Liver (tissue), 9 donors: ENCODE data around the gene CRYBA2. TPM values are rescaled to one million over a fixed set of nuclear protein-coding genes. Genes with fewer than 3 reads are reported as not detected.

ENCODE experiments used
- DNase-seq: peaks from one replicate; pipeline ENCODE4 v3.0.0-alpha.2; 2017; ENCODE audit warnings: low spot score
- H3K27ac ChIP-seq, 2 donors: one replicate each; pipeline ENCODE4 v1.7.0; 2013; ENCODE audit warnings: inconsistent platforms in 2 of 2, low read length in 2 of 2, control low read depth in 1 of 2, low read depth in 1 of 2, mild to moderate bottlenecking in 1 of 2
- H3K27me3 ChIP-seq, 4 donors: one replicate each; pipeline versions ENCODE4 v1.6.1 to v1.7.0; 2013; ENCODE audit warnings: low read length in 3 of 4, inconsistent platforms in 1 of 4, mild to moderate bottlenecking in 1 of 4, moderate library complexity in 1 of 4; ENCODE audit not compliant: control insufficient read depth in 4 of 4, insufficient read depth in 4 of 4
- H3K36me3 ChIP-seq, 4 donors: one replicate each; pipeline versions ENCODE4 v1.6.1 to v1.7.0; 2013; ENCODE audit warnings: low read length in 3 of 4, mild to moderate bottlenecking in 3 of 4, low read depth in 1 of 4, moderate library complexity in 1 of 4; ENCODE audit not compliant: control insufficient read depth in 4 of 4, insufficient read depth in 3 of 4
- H3K4me1 ChIP-seq, 4 donors: one replicate each; pipeline versions ENCODE4 v1.6.1 to v1.7.0; 2013; ENCODE audit warnings: low read length in 3 of 4, mild to moderate bottlenecking in 3 of 4, moderate library complexity in 1 of 4; ENCODE audit not compliant: control insufficient read depth in 4 of 4, insufficient read depth in 4 of 4
- H3K4me3 ChIP-seq, 3 donors: one replicate each; pipeline versions ENCODE4 v1.6.1 to v1.7.0; 2013; ENCODE audit warnings: low read length in 3 of 3, control low read depth in 1 of 3, low read depth in 1 of 3, mild to moderate bottlenecking in 1 of 3
- H3K9ac ChIP-seq, 2 donors: one replicate each; pipeline ENCODE4 v1.7.0; 2013; ENCODE audit warnings: low read length in 2 of 2, mild to moderate bottlenecking in 2 of 2, moderate library complexity in 2 of 2, control low read depth in 1 of 2, low read depth in 1 of 2
- H3K9me3 ChIP-seq, 4 donors: one replicate each; pipeline versions ENCODE4 v1.6.1 to v1.7.0; 2013; ENCODE audit warnings: low read length in 3 of 4; ENCODE audit not compliant: control insufficient read depth in 4 of 4
- CTCF ChIP-seq: fragments of 150-350 bp; IDR thresholded peaks from 2 replicates; pipeline ENCODE4 v1.5.1; 2017; ENCODE audit warnings: improper control_type of control experiment, low read depth, low read length; ENCODE audit not compliant: missing input control
- EGR1 ChIP-seq, 2 donors: IDR thresholded peaks; 2 replicates each; pipeline ENCODE4 v1.6.1; 2016 to 2018; ENCODE audit warnings: antibody characterized with exemption in 2 of 2, low read depth in 2 of 2
- FOXA1 ChIP-seq: IDR thresholded peaks from 2 replicates; pipeline ENCODE4 v1.6.1; 2016; ENCODE audit warnings: antibody characterized with exemption
- FOXA2 ChIP-seq: IDR thresholded peaks from 2 replicates; pipeline ENCODE4 v1.6.1; 2016; ENCODE audit warnings: antibody characterized with exemption
- HNF4A ChIP-seq, 2 donors: conservative IDR thresholded peaks; 2 replicates each; pipeline ENCODE4 v1.6.1; 2016; ENCODE audit warnings: antibody characterized with exemption in 2 of 2, mild to moderate bottlenecking in 2 of 2
- HNF4G ChIP-seq: IDR thresholded peaks from 2 replicates; pipeline ENCODE4 v1.6.1; 2016; ENCODE audit warnings: antibody characterized with exemption
- JUND ChIP-seq, 2 donors: IDR thresholded peaks; 2 replicates each; pipeline ENCODE4 v1.6.1; 2016; ENCODE audit warnings: antibody characterized with exemption in 2 of 2
- NR2F2 ChIP-seq: IDR thresholded peaks from 2 replicates; pipeline ENCODE4 v1.6.1; 2016; ENCODE audit warnings: antibody characterized with exemption
- RAD21 ChIP-seq, 2 donors: IDR thresholded peaks; 2 replicates each; pipeline ENCODE4 v1.6.1; 2016; ENCODE audit warnings: antibody characterized with exemption in 2 of 2, mild to moderate bottlenecking in 2 of 2
- REST ChIP-seq: IDR thresholded peaks from 2 replicates; pipeline ENCODE4 v1.6.1; 2016; ENCODE audit warnings: antibody characterized with exemption, mild to moderate bottlenecking
- RXRA ChIP-seq, 2 donors: IDR thresholded peaks; 2 replicates each; pipeline ENCODE4 v1.6.1; 2017 to 2018; ENCODE audit warnings: antibody characterized with exemption in 2 of 2, mild to moderate bottlenecking in 1 of 2
- SP1 ChIP-seq: IDR thresholded peaks from 2 replicates; pipeline ENCODE4 v1.6.1; 2018; ENCODE audit warnings: antibody characterized with exemption, mild to moderate bottlenecking
- TAF1 ChIP-seq: conservative IDR thresholded peaks from 2 replicates; pipeline ENCODE4 v1.6.1; 2016; ENCODE audit warnings: antibody characterized with exemption, mild to moderate bottlenecking
- WGBS: extraction: QIAGEN DNeasy Blood & Tissue Kit; methylation state at CpG from one replicate; pipeline ENCODE4 v1.1.7; 2013; 5-methylcytosine and 5-hydroxymethylcytosine counted together
- polyA plus RNA-seq, 2 donors: library from polyadenylated mRNA; stranded (reverse) in 1 of 2; unstranded in 1 of 2; fragments of 200-250 nt in 1 of 2; fragments of >200 nt in 1 of 2; fragmentation: Nextera tagmentation in 1 of 2; extraction: Ambion mirVana in 1 of 2; gene quantifications; one replicate each; pipeline versions ENCODE4 v1.2.1 to v1.2.3, GENCODE V29; 2013 to 2015
- total RNA-seq, 2 donors: library from RNA; depleted of rRNA; stranded (reverse); fragments of >200 nt; gene quantifications; one replicate each; pipeline ENCODE4 v1.2.3, GENCODE V29; 2014
- TF ChIP-seq, protein P1 (sequence below): IDR thresholded peaks from 2 replicates; pipeline ENCODE4 v1.6.1; 2016; ENCODE audit warnings: antibody characterized with exemption
- TF ChIP-seq, protein P2 (sequence below): IDR thresholded peaks from 2 replicates; pipeline ENCODE4 v1.6.1; 2016; ENCODE audit warnings: antibody characterized with exemption
- donor health status: healthy.
- donor health status: healthy.
- donor health status: healthy.
- donor health status: healthy.
- donor health status: healthy.

The CRYBA2 gene
- total and polyA plus RNA-seq, 4 donors = not detected

DNA sequence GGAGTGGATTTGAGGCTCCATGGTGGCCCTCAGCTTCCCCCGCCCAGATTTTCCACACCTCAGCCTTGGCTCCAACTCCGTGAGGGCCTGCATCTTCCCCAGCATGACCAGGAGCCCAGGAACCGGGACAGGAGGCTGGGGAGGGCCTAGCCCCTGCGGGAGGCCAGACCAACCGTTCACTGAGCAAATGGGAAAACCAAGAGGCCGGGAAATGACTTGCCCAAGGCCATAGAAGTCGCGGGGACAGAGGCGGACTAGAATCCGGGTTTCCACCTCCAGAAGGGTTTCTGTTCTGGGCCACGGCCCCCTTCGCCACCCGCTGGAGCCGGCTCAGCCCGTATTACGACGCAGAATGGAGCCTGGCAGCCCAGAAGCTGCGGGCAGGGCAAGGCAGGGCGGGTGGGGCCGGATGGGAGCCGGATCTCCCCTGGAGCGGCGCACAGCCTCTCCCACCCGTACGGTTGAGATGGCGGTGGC, 7.9 kb upstream of the CRYBA2 start:
- H3K27ac ChIP-seq = no peak overlapping the region
- no peaks in the 10 kb centered on the region for H3K36me3 ChIP-seq
- peak overlapping the region in 1 of 3 donors; percentile 46 for H3K4me3 ChIP-seq
- no peaks in the 10 kb centered on the region for H3K9me3 ChIP-seq
- H3K27me3 ChIP-seq = no peaks in the 10 kb centered on the region
- no peak overlapping the region for H3K9ac ChIP-seq
- TF ChIP-seq EGR1 (IDR thresholded peaks at IDR 0.05; ENCODE audit: low read depth in 2 of 2) (no peak), REST (no peak), RAD21 (IDR thresholded peaks at IDR 0.05) (no peak), FOXA2 (no peak), HNF4A (conservative IDR thresholded peaks at IDR 0.05) (no peak), SP1 (no peak), HNF4G (no peak), NR2F2 (no peak)
- TF ChIP-seq, protein P1, sequence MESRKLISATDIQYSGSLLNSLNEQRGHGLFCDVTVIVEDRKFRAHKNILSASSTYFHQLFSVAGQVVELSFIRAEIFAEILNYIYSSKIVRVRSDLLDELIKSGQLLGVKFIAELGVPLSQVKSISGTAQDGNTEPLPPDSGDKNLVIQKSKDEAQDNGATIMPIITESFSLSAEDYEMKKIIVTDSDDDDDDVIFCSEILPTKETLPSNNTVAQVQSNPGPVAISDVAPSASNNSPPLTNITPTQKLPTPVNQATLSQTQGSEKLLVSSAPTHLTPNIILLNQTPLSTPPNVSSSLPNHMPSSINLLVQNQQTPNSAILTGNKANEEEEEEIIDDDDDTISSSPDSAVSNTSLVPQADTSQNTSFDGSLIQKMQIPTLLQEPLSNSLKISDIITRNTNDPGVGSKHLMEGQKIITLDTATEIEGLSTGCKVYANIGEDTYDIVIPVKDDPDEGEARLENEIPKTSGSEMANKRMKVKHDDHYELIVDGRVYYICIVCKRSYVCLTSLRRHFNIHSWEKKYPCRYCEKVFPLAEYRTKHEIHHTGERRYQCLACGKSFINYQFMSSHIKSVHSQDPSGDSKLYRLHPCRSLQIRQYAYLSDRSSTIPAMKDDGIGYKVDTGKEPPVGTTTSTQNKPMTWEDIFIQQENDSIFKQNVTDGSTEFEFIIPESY = no peak
- WGBS = 58% methylated on average over 26 of the region's 26 CpGs
- no peak for DNase-seq
- H3K4me1 ChIP-seq = peaks cover 4 to 44% (median 21%) of the 10 kb centered on the region in 4 donors

- no peaks in the 10 kb centered on the region for H3K9me3 ChIP-seq
- TF ChIP-seq, protein P1 = no peak
- TF ChIP-seq REST (no peak), HNF4A (conservative IDR thresholded peaks at IDR 0.05) (no peak), JUND (IDR thresholded peaks at IDR 0.05) (no peak), EGR1 (IDR thresholded peaks at IDR 0.05; ENCODE audit: low read depth in 2 of 2) (no peak), FOXA1 (no peak), RXRA (IDR thresholded peaks at IDR 0.05) (no peak), TAF1 (no peak), HNF4G (no peak), FOXA2 (no peak), CTCF (no peak)
- TF ChIP-seq, protein P2, sequence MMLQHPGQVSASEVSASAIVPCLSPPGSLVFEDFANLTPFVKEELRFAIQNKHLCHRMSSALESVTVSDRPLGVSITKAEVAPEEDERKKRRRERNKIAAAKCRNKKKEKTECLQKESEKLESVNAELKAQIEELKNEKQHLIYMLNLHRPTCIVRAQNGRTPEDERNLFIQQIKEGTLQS = no peak
- H3K27ac ChIP-seq = no peak overlapping the region
- DNase-seq = no peak
- peaks cover 0 to 3% (median under 1%) of the 10 kb centered on the region in 4 donors for H3K27me3 ChIP-seq
- no peaks in the 10 kb centered on the region for H3K36me3 ChIP-seq
- H3K4me3 ChIP-seq = no peak overlapping the region
- 47% methylated on average over 8 of the region's 8 CpGs for WGBS
- peaks cover 7 to 49% (median 24%) of the 10 kb centered on the region in 4 donors for H3K4me1 ChIP-seq
- H3K9ac ChIP-seq = no peak overlapping the region
These were observed 7.3 kb upstream of the CRYBA2 start for GRCh38 chr2:219000569-219000960.
